HEK293T (cell line): ENCODE results near the gene PZP.

Experiments
- ARNT ChIP-seq: fragments of 450-650 bp; IDR thresholded peaks from 2 replicates; pipeline ENCODE4 v1.6.1; 2017; ENCODE audit warnings: mild to moderate bottlenecking
- ELF4 ChIP-seq: fragments of 450-650 bp; IDR thresholded peaks from 2 replicates; pipeline ENCODE4 v1.6.1; 2017; ENCODE audit warnings: antibody characterized with exemption
- FOXA1 ChIP-seq: fragments of 450-650 bp; IDR thresholded peaks from 2 replicates; pipeline ENCODE4 v1.6.1; 2016; ENCODE audit warnings: mild to moderate bottlenecking
- FOXK2 ChIP-seq: fragments of 450-650 bp; IDR thresholded peaks from 2 replicates; pipeline ENCODE4 v1.6.1; 2016; ENCODE audit warnings: mild to moderate bottlenecking
- FOXM1 ChIP-seq: fragments of 450-650 bp; IDR thresholded peaks from 2 replicates; pipeline ENCODE4 v1.6.1; 2017; ENCODE audit warnings: mild to moderate bottlenecking, borderline replicate concordance
- HDGF ChIP-seq: fragments of 450-650 bp; IDR thresholded peaks from 2 replicates; pipeline ENCODE4 v1.6.1; 2017; ENCODE audit warnings: antibody characterized with exemption, borderline replicate concordance
- L3MBTL2 ChIP-seq: fragments of 450-650 bp; conservative IDR thresholded peaks from 2 replicates; pipeline ENCODE4 v1.6.1; 2016; ENCODE audit warnings: mild to moderate bottlenecking
- LEF1 ChIP-seq: fragments of 450-650 bp; IDR thresholded peaks from 2 replicates; pipeline ENCODE4 v1.6.1; 2017; ENCODE audit warnings: mild to moderate bottlenecking, borderline replicate concordance
- SP1 ChIP-seq: fragments of 450-650 bp; IDR thresholded peaks from 2 replicates; pipeline ENCODE4 v1.6.1; 2017
- TARDBP ChIP-seq: fragments of 450-650 bp; IDR thresholded peaks from 2 replicates; pipeline ENCODE4 v1.6.1; 2016
- TF ChIP-seq, protein P1 (sequence below): fragments of 450-650 bp; IDR thresholded peaks from 2 replicates; pipeline ENCODE4 v1.6.1; 2016

DNA sequence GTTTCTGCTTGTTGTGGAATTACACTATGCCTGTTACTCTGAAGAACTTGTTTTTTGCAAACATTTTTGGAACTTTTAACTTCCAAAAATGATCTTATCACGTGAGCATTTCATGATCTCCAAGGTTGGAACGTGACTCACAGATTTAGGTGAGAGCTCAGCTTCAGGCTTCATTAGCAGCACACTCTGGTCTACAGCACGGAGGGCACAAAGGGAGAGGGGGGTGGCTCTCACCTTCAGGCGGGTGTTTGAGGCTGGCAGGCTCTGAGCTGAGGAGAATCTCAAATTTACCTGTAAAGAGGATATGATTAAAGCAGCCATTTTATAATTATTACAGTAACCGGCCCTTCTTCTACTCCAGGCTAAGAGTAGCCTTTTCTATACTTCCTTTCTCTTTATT is 45.3 kb upstream of the PZP start:
- TF ChIP-seq FOXA1, result no peak
- TF ChIP-seq L3MBTL2, result no peak
- no peak for TF ChIP-seq HDGF
- no peak for TF ChIP-seq TARDBP
- no peak for TF ChIP-seq LEF1
- TF ChIP-seq FOXK2, result no peak
- TF ChIP-seq ARNT, result no peak
- TF ChIP-seq, protein P1, sequence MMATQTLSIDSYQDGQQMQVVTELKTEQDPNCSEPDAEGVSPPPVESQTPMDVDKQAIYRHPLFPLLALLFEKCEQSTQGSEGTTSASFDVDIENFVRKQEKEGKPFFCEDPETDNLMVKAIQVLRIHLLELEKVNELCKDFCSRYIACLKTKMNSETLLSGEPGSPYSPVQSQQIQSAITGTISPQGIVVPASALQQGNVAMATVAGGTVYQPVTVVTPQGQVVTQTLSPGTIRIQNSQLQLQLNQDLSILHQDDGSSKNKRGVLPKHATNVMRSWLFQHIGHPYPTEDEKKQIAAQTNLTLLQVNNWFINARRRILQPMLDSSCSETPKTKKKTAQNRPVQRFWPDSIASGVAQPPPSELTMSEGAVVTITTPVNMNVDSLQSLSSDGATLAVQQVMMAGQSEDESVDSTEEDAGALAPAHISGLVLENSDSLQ, result no peak
- TF ChIP-seq FOXM1, result no peak
- TF ChIP-seq ELF4, result no peak
- TF ChIP-seq SP1, result no peak
